NCI-H146 treated with DMSO at 0.1 percent for 48 hours (cell line): ENCODE data around the gene EEF2.
A peak's percentile ranks its signal among the peaks of the same experiment; 100 is the strongest.

Experiments used
- DNase-seq: peaks from one replicate; lab custom pipeline; 2025; ENCODE audit not compliant: unreplicated experiment; lab: John Stamatoyannopoulos, UW

EEF2 gene

DNA sequence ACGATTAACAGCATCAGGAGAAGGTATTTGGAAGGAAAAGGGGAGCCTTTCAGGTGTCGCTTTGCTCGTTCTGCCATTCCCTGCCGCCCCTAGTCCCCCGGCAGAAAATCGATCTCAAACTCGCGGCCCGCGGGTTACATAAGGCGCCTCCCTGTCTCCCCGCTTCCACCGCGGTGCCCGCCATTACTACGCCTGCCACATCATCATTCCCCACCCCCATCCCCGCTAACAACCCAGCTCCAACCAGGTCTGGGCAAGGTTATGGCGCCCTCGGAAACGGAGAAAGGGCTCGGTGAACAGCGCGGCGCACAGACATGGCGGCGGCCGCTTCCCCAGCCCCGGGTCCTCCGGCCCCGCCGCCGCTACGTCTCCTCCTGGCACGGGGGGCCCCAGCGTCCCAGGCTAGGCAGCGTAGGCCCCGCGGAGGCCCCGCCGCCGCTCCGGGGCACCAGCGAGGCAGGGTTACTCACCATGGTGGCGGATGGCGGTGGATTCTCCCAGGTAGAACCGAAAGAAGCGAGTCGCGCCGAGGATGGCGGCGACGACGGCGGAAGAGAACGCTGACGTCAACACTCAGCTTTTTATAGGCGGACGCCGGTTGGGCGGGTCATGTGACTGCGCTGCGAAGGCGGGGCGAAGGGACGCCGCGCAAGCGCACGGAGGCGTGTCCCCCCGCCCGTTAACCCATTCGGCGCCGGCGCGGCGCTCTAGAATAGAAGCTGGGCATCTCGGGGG is at the start of gene EEF2:
TSS of gene EEF2 (minus strand) at position 556 of the 735 bp plus-strand sequence. CDS start at position 473, 83 bp downstream.
- DNase-seq, result peak; percentile 46

DNA sequence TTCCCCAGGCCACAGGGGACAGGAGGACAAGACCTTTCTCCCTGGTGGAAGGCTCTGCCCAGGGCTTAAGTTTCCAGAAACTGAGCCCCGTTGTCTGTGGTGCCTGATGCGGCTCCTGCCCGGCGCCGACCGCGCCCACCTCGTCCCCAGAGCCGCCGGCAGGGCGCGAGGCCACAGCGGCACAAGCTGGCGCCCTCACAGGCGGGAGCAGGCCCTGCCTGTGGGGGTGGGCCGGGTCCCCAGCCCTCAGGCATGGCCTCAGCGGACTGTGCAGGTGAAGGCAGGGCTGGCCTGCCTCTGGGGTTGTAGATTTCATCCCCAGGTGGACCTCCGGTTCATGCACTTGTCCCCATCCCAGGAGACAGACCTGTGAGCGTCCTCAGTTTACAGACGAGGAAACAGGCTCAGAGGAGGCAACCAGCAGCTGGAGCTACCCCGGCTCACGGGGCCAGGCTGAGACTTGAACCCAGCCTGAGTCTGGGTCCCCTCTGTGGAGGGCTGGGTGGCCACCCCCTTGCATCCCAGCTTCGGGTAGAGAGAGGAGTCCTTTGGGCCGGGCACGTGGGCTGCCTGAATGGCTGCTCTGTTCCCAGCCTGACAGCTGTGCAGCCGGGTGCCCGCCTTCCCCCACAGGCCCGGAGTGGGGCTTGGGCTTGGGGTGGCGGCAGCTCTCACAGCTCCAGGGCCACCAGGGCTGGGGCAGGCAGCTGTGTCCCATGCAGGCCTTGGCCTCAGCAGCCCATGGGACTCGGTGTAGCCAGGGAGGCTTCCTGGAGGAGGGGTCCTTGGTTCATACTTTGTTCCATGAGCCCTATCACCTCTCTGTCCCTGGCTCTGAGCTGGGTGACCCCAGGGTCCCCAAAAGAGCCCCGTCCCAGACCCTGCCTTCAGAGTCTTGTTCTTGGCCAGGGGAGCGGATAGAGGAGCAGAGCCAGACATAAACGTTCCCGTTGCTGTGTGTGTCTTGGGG is 49.1 kb upstream of the EEF2 start:
- no peak for DNase-seq

DNA sequence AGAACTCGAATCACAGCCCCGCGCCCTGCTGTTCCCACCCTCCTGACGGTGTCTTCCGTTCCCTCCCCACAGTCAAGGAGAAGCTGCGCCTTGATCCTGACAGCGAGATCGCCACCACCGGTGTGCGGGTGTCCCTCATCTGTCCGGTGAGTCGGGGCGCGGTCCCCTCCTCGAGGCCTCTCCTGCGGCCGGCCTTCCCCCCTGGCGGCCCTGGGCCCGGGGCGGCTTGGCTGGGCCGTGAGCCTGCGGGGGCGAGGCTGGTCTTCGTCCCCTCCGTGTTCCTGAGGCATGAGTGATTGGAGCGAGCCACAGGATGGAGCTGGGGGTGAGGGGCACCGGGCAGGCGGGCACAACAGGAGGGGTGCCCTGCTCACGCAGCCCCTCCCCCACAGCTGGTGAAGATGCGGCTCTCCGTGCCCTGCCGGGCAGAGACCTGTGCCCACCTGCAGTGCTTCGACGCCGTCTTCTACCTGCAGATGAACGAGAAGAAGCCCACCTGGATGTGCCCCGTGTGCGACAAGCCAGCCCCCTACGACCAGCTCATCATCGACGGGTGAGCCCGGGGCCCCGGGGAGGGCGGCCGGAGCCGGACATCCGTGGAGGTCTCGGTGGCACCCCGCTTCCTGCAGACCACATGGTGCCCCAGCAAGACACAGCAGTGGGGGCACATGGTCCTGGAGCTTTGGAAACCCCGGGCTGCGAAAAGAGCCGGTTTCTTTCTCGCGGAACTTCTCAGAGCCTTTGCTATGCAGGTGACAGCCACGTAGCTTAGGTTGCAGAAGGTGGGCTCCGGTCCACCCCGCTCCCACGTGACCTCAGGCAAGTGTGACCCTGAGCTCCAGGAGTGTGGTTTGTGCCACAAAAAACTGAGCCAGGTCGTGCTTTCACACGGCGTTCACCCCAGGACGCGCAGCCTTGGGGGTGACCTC is 48.0 kb upstream of the EEF2 start:
- no peak for DNase-seq

DNA sequence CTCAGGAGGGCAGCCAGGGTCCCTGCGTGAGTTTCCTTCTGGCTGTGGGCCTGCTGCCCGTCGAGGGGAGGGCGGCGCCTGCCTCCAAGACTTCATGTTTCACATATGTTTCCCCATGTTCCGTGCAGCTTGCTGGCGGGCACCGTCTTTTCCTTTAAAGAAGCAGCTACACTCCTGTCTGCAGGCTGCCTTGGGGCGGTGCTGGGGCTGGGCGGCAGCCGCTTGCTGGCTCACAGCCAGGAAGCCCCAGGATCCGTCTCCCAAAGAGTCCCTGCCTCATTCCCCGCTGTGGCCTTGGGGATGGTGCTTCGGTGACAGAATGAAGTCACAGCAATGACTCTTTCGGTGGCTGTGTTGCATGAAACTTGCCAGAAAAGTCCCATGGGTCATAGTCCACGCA is 47.2 kb upstream of the EEF2 start:
- DNase-seq, result no peak

DNA sequence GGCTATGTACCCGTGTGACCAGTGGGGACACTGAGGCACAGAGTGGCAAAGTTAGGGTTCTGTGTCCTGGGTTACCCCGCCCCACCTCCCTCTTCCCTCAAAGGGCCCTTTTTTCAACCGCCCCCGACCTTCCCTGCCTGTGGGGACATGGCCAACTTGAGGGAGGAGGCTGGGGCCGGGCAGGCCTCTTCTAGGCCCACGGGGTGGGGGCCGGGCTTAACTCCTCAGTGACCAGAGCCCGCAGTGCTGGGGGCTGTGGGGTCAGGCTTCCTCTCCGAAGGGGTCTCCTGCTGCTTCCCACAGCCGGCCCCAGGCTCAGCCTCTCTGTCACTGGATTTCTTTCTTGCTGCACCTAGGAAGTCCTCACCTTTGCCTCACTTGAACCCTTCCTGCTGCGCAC is 46.2 kb upstream of the EEF2 start:
- no peak for DNase-seq

DNA sequence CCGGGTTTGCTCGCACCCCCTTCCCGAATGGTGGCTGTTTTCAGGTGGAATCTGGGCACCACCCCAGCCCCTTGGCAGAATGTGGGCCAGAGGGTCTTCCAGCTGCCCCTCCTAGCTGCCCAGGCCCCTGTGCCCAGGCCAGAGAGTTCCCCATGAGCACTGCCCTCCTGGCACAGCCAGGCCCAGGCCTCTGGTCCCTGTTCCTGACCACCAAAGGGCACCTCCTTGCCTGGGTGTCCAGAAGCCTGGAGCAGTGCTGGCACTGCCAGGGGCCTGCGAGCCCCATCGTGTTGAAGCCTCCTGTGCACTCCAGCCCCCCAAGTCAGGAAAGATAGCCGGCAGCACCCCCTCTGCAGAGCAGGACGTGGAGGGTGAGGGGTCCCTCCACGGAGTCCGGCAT is 45.7 kb upstream of the EEF2 start:
- DNase-seq, result no peak

DNA sequence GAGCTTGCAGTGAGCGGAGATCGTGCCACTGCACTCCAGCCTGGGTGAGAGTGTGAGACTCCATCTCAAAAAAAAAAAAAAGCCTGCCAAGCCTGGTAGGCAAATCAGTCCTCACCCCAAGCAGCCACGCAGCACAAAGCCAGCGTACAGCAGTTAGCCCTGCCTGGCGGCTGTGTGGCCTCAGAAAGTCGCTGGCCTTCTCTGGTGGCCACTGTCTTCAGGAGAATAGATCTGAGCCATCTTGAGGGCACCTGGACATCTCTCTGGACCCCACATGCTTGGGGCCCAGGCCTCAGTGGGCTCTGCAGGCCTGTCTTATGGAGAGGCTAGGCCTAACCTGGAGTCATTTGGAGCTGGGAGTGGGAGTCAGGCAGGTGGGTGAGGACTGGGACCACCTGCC is 45.3 kb upstream of the EEF2 start:
- DNase-seq, result no peak

DNA sequence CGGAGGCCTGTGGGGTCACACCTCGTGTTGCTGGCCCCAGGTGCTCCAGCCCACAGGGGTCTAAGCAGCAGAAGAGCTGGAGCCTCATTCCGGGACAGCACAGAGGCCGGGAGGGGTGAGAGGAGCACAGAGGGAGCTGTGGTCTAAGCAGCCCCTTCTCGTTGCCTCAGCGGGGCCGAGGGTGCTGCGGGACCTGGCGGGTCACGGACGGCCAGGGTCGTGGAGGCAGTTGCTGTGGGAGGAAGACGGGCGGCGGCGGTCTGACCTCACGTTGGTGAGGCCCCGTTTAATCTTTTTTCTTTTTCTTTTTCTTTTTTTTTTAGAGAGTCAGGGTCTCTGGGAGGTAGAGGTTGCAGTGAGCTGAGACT is 44.0 kb upstream of the EEF2 start:
- no peak for DNase-seq

DNA sequence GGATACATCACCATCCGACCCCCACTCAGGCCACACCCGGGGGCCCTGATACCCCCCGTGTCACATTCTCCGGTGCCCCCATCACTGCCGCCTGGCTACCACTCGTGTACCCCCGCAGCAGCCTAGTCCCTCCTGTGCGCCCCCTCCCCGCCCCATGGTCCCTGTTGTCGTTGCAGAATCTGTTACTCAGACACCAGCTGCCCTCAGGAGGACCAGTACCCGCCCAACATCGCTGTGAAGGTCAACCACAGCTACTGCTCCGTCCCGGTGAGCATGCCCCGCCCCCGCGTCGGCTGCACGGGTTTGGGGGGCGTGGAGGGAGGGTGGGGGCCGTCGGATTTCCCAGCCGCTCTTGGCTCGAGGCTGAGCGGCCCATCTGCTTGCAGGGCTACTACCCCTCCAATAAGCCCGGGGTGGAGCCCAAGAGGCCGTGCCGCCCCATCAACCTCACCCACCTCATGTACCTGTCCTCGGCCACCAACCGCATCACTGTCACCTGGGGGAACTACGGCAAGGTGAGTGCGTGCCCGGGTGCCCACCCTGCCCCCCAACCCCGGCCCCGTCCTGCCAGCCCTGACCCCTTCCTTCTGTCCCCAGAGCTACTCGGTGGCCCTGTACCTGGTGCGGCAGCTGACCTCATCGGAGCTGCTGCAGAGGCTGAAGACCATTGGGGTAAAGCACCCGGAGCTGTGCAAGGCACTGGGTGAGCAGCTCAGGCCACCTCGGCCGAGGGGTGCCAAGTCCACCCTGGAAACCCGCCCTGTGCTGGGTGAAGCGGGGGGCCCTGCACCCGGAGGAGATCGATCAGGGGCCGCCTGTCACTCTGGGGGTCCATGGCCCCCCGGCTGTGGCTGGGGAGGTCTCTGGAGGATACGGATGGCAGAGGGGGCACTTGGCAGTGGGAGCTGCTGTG is 43.3 kb upstream of the EEF2 start:
- DNase-seq, result no peak

DNA sequence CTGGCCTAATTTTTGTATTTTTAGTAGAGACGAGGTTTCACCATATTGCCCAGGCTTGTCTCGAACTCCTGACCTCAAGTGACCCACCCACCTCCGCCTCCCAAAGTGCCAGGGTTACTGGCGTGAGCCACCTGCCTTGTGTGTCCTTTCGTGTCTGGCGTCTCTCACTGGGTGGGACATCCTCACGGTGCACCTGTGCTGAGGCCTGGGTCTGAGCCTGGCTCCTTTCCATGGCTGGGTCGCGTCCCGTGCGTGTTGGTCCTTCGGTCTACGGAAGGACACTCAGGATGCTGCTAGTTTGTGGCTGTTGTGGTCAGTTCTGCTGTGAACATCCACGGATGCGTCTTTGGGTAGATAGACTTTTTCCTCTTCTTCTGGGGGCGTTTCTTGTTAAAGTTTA is 41.9 kb upstream of the EEF2 start:
- DNase-seq, result no peak

DNA sequence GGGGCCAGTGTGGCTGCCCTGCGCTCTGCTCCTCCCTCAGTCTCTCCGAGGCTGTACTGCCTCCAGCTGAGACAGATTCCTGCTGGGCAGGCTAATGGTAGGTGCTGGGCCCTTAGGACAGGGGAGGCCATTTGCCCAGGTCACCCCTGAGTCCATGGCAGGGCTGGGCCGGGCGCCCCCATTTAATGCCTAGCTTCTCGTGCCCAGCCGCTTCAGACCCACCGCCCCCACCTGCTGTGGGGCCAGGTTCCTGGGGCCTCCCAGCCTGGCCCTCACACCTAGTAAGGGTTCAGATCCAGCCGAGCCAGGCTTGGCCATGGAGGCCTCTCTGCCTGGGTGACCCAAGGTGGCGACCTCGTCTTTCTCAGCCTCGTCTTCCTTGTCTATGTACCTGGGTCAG is 40.1 kb upstream of the EEF2 start:
- DNase-seq, result no peak

DNA sequence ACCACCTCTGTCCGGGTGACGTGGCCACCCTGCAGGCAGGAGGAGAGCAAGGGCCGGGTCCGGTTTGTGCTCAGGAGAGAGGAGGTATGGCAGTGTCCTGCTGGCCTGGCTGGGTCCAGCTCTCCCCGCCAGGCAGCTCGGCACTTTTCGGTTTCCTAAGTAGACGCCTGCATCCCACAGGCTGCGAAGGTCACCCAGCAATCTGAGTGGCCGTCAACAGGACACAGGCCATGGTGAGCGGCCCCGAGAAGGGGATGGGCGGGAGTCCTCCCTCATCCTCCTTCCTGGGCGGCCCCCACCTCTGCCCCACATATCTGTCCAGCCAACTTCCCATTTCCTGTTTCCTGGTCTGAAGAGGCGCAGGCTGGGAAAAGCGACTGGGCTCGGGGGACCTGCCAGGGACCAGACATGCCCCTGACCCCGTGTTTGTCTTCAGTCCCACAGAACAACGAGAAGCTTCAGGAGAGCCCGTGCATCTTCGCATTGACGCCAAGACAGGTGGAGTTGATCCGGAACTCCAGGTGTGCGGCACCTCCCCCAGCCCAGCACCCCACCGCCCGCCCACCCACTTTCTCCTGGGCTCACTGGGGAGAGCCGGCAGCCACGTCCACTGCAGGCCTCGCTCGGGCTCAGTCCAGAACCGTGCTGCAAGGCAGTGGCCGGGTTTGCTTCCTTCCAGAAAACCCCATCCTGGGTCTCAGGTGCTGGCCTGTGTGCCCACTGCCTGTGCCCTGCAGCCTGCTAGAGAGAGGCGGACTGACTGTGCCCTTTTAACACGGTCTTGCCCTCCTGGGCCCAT is 38.5 kb upstream of the EEF2 start:
- DNase-seq, result no peak

DNA sequence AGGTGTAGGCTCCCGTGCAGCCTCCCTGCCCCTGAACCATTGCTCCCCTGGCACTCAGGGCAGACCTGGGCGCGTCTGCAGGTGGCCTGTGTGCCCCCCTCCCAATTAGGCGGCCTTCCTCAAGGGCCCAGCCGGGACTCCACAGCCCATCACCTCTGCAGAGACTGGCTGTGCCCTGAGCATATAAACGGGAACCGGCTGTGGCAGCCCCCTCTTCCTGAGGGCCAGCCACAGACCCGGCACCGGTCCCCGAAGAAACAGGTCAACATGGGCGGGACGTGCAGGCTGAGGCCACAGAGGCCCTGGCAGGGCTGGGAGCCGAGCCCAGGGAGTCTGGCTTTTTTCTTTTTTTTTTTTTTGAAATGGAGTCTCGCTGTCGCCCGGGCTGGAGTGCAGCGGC is 34.3 kb upstream of the EEF2 start:
- no peak for DNase-seq

DNA sequence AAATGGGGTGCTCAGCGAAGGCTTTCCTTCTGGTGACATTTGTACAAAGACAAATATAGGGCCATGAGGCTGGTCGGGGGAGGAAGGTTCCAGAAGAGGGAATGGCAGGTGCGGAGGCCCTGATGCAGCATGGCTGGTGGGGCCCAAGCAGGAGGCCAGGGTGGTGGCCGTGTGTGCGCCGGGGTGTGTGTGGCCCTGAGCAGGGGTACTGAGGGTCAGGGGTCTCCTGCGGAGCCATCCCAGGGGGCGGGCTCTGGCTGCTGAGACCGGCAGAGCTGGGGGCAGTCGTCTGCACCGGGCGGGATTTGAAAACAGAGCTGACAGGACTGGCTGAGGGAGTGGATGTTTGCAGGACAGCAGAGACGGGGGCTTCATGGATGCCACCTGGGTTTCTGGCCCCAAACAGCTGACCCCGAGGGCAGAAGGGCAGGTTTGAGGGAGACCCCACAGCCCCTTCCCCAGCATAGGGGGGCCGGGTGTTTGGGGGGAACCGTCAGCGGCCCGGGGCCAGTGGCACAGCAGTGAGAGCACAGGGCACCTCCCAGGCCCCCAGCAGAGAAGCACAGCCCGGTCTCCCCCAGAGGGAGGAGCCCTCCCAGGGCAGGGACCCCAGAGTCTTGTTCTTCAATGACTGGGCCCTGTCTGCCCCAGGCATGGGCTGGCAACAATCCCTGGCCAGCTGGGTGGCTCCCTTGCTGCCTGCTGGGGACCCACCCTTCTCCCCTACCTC is 33.7 kb upstream of the EEF2 start:
- no peak for DNase-seq

DNA sequence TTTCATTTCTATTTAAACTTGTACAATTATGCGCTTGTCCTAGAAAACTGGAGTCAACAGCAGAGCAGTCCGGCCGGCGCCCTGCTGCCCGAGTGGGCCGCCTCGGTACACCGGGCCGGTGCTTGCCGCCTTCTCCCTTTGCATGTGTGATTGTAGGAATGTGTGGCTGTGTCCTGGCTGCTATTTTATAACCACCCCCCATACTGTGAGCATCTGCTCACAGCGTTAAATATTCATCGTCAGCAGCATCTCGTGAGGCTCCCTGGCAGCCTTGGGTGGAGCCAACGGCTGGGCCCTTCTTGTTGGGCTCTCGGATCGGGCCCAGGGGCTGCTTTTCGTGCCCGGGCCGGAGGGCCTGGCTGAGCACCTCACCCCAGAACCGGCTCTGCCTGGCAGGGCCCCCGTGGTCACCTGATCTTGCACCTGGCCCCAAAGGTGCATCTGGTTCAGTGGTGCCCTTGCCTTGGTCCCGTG is 32.9 kb upstream of the EEF2 start:
- DNase-seq, result no peak

DNA sequence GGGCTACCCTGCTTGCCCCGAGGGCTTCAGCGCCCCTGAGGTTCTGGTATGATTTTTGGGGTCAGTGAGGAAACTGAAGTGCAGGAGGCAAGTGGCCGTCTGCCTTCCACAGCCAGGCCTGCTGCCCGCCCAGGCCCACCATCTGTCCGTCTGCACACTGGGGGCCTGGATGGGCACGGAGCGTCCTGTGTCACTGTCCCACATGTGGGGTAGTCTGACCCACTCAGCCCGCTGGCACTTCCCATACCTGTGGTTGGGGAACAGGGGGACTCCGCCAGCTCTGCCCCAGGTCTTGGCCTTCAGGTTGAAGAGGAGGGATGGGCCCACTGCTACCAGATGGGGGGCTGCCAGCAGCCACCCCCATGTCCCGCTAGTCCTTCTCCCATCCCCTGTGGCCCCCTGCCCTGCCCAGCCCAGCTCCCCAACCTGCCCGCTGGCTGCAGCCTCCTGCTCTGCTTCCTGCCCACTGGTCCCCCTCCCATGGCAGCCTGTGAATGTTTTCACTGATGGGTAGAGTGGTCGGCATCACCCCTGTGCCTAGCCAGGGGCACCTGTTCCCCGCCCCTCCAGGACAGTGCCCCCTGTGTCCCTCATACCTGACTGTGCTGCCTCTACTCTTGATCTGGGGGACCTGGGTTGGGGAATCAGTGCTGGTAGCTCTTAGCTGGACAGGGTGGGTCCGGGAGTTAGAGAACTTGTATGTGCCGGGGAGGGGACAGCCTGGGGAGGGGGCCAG is 31.8 kb upstream of the EEF2 start:
- no peak for DNase-seq

DNA sequence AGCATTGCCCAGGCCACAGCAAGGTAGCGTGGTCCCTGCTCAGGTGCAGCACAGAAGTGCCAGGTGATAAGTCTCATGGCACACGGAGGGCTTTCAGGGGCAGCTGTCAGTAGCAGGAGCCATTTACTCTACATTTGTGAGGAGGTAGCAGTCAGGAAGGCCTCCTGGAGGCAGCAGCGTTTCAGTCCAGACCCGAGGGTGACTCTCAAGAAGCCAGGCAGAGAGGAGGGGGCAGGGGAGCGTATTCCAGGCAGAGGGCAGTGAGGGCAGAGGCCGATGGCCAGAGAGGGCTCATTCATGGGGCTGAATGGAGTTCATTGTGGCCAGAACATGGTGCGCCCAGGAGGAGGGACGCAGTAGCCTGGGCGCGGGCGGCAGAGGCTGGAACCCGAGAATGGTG is 31.2 kb upstream of the EEF2 start:
- no peak for DNase-seq
